OCI-LY7 (cell line): ENCODE results near the gene SND1. TPM values are rescaled to one million over a fixed set of nuclear protein-coding genes. Genes with fewer than 3 reads are reported as not detected.
A peak's percentile ranks its signal among the peaks of the same experiment; 100 is the strongest.

Experiments
- BruUV-seq: library from RNA; stranded (reverse); fragments of 400-500 nt; replicated peaks from 2 replicates; lab custom pipeline; 2021; lab: Mats Ljungman, UMichigan
- CTCF ChIA-PET: fragments of 300-600 bp; sonication (Branson Sonifier 250); formaldehyde crosslinking; loops from one replicate; lab custom pipeline; 2022; ENCODE audit warnings: antibody characterized with exemption; ENCODE audit not compliant: unreplicated experiment; lab: Charles Lee
- POLR2A ChIA-PET: fragments of 300-600 bp; sonication (Branson Sonifier 250); formaldehyde crosslinking; loops from one replicate; lab custom pipeline; 2022; ENCODE audit warnings: antibody characterized with exemption; lab: Charles Lee
- DNase-seq: peaks from one replicate; pipeline ENCODE4 v3.0.0-alpha.2; 2015; ENCODE audit warnings: low spot score
- H2AFZ ChIP-seq: fragments of 200-600 bp; sonication (generic), shearing (Covaris generic); 2 replicates; pipeline ENCODE4 v1.6.1; 2014; ENCODE audit warnings: mild to moderate bottlenecking, antibody characterized with exemption, low read length, moderate library complexity
- H3K27ac ChIP-seq: fragments of 200-600 bp; sonication (generic); 2 replicates; pipeline ENCODE4 v1.5.1; 2014; ENCODE audit warnings: mixed run types, low read depth, mild to moderate bottlenecking, moderate library complexity, low read length, inconsistent platforms; ENCODE audit not compliant: poor library complexity, severe bottlenecking
- H3K36me3 ChIP-seq: fragments of 200-600 bp; sonication (generic); 2 replicates; pipeline ENCODE4 v1.6.1; 2014; ENCODE audit warnings: mild to moderate bottlenecking, antibody characterized with exemption, low read length, moderate library complexity, mixed read lengths; ENCODE audit not compliant: insufficient read depth
- H3K4me1 ChIP-seq: fragments of 200-600 bp; sonication (generic); 2 replicates; pipeline ENCODE4 v1.5.1; 2014; ENCODE audit warnings: mild to moderate bottlenecking, low read length; ENCODE audit not compliant: insufficient read depth, poor library complexity, severe bottlenecking
- H3K4me2 ChIP-seq: fragments of 200-600 bp; sonication (generic); 2 replicates; pipeline ENCODE4 v1.6.1; 2014; ENCODE audit warnings: mild to moderate bottlenecking, low read length
- H3K4me3 ChIP-seq: fragments of 200-600 bp; sonication (generic); 2 replicates; pipeline ENCODE4 v1.5.1; 2014; ENCODE audit warnings: mild to moderate bottlenecking, low read depth, low read length; ENCODE audit not compliant: poor library complexity, severe bottlenecking
- H3K79me2 ChIP-seq: fragments of 200-600 bp; sonication (generic); 2 replicates; pipeline ENCODE4 v1.6.1; 2016; ENCODE audit warnings: low read depth, mild to moderate bottlenecking, low read length, moderate library complexity, mixed read lengths; ENCODE audit not compliant: insufficient read depth
- H3K9me2 ChIP-seq: fragments of 200-600 bp; sonication (generic); 2 replicates; pipeline ENCODE4 v1.6.1; 2016; ENCODE audit warnings: mild to moderate bottlenecking, low read length, mixed read lengths; ENCODE audit not compliant: insufficient read depth
- H3K9me3 ChIP-seq: fragments of 200-600 bp; sonication (generic); 2 replicates; pipeline ENCODE4 v1.6.1; 2014; ENCODE audit warnings: mild to moderate bottlenecking, mixed run types, low read length, mixed read lengths
- H4K20me1 ChIP-seq: fragments of 200-600 bp; sonication (generic); 2 replicates; pipeline ENCODE4 v1.6.1; 2014; ENCODE audit warnings: mild to moderate bottlenecking, antibody characterized with exemption, low read length, moderate library complexity, mixed read lengths; ENCODE audit not compliant: insufficient read depth
- EZH2phosphoT487 ChIP-seq: fragments of 200-600 bp; sonication (generic); IDR thresholded peaks from 2 replicates; pipeline ENCODE4 v1.6.1; 2018; ENCODE audit warnings: low read depth, borderline replicate concordance, mild to moderate bottlenecking, mixed run types, antibody characterized with exemption, low read length, moderate library complexity, mixed read lengths
- intact Hi-C: fragments of 100-400 bp; cut with micrococcal nuclease; formaldehyde crosslinking; loops from one replicate; pipeline ENCODE4 v1.10.0; 2022; ENCODE audit not compliant: unreplicated experiment
- total RNA-seq, 2 experiments: library from RNA; depleted of rRNA in 1 of 2; stranded (reverse); fragments of >200 nt in 1 of 2; shearing (Covaris generic) in 1 of 2; gene quantifications; 2 replicates each; pipeline ENCODE4 v1.2.3, GENCODE V29; 2014 to 2022
- TF ChIP-seq, protein P1 (sequence below): fragments of 200-600 bp; sonication (generic); conservative IDR thresholded peaks from 2 replicates; pipeline ENCODE4 v1.5.1; 2014; ENCODE audit warnings: mild to moderate bottlenecking, antibody characterized with exemption, low read length, moderate library complexity, mixed read lengths

The SND1 gene
- total RNA-seq, 2 experiments from 2014 or later: 111 to 221 TPM

DNA sequence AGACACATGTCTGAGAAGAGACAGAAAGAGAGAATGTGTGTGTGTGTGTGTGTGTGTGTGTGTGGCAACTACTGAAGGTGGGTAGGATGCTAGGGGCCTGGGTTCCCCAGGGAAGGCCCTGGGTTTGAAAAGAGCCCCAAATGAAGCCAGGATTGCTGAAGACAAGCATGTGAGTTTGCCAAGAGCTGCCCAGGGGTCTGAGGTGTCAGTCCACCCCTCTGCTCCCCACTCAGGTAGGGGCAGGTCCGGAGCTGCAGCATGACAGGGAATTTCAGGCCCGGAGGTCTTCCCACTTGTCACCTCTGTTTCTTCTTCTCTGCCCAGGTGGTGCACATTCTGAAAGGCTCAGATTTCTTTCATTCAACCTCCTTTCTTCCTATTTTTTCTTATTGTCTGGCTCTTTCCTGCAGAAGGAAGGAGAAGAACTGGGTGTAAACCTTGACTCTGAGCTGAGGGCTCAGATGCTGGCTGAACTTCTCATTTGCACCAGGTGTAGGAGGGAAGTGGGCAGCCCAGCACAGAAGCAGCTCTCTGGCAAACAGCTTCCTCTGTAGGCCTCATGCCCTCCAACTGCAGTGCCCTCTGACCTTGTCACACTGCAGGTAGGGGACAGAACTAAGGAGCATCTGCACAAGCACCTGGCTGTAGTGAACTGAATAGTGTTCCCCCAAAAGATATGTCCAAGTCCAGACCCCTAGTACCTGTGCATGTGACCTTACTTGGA, 458.8 kb downstream of the SND1 start:
- Histone ChIP-seq H3K27ac (peak overlapping the region; percentile 95), H3K4me3 (peak overlapping the region; percentile 2), H3K4me2 (peak overlapping the region; percentile 80), H2AFZ (peak overlapping the region; percentile 66; the same call in 1 of the 2 replicates), H3K36me3 (no peaks in the 10 kb centered on the region), H3K79me2 (no peaks in the 10 kb centered on the region), H3K4me1 (peaks cover 71% of the 10 kb centered on the region), H3K9me2 (no peaks in the 10 kb centered on the region), H4K20me1 (no peaks in the 10 kb centered on the region), H3K9me3 (no peaks in the 10 kb centered on the region)
- DNase-seq: peak; percentile 72
- intact Hi-C loops: loop anchor here (5.0 kb wide), 1 partner anchor 459 kb away; the partner anchor contains the start of gene SND1
- no peak for TF ChIP-seq EZH2phosphoT487
- TF ChIP-seq, protein P1, sequence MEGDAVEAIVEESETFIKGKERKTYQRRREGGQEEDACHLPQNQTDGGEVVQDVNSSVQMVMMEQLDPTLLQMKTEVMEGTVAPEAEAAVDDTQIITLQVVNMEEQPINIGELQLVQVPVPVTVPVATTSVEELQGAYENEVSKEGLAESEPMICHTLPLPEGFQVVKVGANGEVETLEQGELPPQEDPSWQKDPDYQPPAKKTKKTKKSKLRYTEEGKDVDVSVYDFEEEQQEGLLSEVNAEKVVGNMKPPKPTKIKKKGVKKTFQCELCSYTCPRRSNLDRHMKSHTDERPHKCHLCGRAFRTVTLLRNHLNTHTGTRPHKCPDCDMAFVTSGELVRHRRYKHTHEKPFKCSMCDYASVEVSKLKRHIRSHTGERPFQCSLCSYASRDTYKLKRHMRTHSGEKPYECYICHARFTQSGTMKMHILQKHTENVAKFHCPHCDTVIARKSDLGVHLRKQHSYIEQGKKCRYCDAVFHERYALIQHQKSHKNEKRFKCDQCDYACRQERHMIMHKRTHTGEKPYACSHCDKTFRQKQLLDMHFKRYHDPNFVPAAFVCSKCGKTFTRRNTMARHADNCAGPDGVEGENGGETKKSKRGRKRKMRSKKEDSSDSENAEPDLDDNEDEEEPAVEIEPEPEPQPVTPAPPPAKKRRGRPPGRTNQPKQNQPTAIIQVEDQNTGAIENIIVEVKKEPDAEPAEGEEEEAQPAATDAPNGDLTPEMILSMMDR: no peak
- BruUV-seq: no TSS peak
- ChIA-PET POLR2A (interaction anchor here (0.5 to 1.2 kb wide), 5 partner anchors 25 to 1132 kb away, joined by 3 read pairs; no protein-coding TSS in a partner anchor), CTCF (interaction anchor here (0.6 kb wide), 2 partner anchors 76 to 727 kb away, joined by 3 read pairs; no protein-coding TSS in a partner anchor)

DNA sequence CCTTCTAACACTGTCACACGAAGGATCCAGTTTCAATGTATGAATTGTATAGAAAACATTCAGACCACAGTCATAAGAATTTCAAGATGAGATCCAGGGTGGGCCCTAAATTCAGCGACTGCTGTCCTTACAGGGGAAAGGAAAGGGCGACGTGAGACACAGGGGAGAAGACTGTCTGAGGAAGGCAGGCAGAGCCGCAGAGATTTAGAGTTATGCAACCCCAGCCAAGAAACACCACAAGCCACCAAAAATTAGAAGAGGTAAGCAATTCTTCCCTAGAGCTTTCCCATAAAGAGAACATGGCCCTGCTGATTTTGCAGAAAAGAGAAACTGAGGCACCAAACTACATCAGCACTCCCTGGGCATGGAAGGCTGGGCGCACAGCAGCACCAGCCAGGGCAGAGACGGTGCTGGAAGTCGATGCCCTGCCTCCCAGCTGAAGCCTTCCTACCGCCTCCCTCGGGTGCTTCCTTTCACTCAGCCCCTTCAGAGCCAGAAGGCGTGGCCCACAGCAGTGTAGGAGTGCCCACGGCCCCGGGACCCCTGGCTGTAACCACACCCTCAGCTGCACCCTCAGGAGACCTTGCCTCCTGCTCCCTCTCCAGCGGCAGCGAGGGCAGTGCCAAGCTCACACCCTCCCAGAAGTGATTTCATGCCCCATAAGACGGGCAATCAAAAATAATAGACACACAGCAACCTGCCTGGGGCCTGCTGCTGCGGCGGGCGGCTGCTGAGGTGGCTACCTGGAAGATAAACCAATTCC, 460.2 kb downstream of the SND1 start:
- peak overlapping the region; percentile 80 for H3K4me2 ChIP-seq
- TF ChIP-seq EZH2phosphoT487: no peak
- TF ChIP-seq, protein P1: no peak
- H3K9me3 ChIP-seq: no peaks in the 10 kb centered on the region
- no peaks in the 10 kb centered on the region for H3K36me3 ChIP-seq
- no TSS peak for BruUV-seq
- intact Hi-C loops: loop anchor here (5.0 kb wide), 1 partner anchor 460 kb away; the partner anchor contains the start of gene SND1
- ChIA-PET CTCF (interaction anchor here (1.0 to 1.4 kb wide), 2 partner anchors 8 to 23 kb away, joined by 3 read pairs; no protein-coding TSS in a partner anchor), POLR2A (interaction anchor here (0.6 to 1.5 kb wide), 5 partner anchors 8 to 740 kb away, joined by 3 to 6 read pairs (median 5); no protein-coding TSS in a partner anchor)
- no peaks in the 10 kb centered on the region for H3K79me2 ChIP-seq
- peaks cover 60% of the 10 kb centered on the region for H3K4me1 ChIP-seq
- no peaks in the 10 kb centered on the region for H3K9me2 ChIP-seq
- peak overlapping the region; percentile 95 for H3K27ac ChIP-seq
- peak overlapping the region; percentile 90 for H2AFZ ChIP-seq
- no peaks in the 10 kb centered on the region for H4K20me1 ChIP-seq
- peak overlapping the region; percentile 52 for H3K4me3 ChIP-seq
- DNase-seq: peak; percentile 36
